Smooth muscle cell (in vitro differentiated cells): ENCODE measurements around the gene SPATS2. TPM values are rescaled to one million over a fixed set of nuclear protein-coding genes. Genes with fewer than 3 reads are reported as not detected.
A peak's percentile ranks its signal among the peaks of the same experiment; 100 is the strongest.

Experiments
- DNase-seq: peaks from one replicate; lab custom pipeline; 2025; ENCODE audit not compliant: unreplicated experiment; lab: John Stamatoyannopoulos, UW
- H2AFZ ChIP-seq: fragments of 200-600 bp; sonication (generic); 2 replicates; pipeline ENCODE4 v1.6.0; 2016; ENCODE audit warnings: antibody characterized with exemption, low read depth, mild to moderate bottlenecking
- H3F3A ChIP-seq: fragments of 200-600 bp; sonication (generic); 2 replicates; pipeline ENCODE4 v1.6.0; 2017; ENCODE audit warnings: antibody characterized with exemption, low read depth
- H3K27ac ChIP-seq: fragments of 200-600 bp; sonication (generic); 2 replicates; pipeline ENCODE4 v1.5.1; 2016; ENCODE audit warnings: low read depth, mild to moderate bottlenecking
- H3K27me3 ChIP-seq: fragments of 200-600 bp; sonication (generic); 2 replicates; pipeline ENCODE4 v1.6.1; 2016; ENCODE audit warnings: low read depth, mild to moderate bottlenecking
- H3K36me3 ChIP-seq: fragments of 200-600 bp; sonication (generic); 2 replicates; pipeline ENCODE4 v1.5.1; 2016; ENCODE audit warnings: low read depth
- H3K4me1 ChIP-seq: fragments of 200-600 bp; sonication (generic); 2 replicates; pipeline ENCODE4 v1.5.1; 2016; ENCODE audit warnings: low read depth
- H3K4me2 ChIP-seq: fragments of 200-600 bp; sonication (generic); 2 replicates; pipeline ENCODE4 v1.6.0; 2016; ENCODE audit warnings: mild to moderate bottlenecking
- H3K4me3 ChIP-seq: fragments of 200-600 bp; sonication (generic); 2 replicates; pipeline ENCODE4 v1.5.1; 2016; ENCODE audit warnings: mild to moderate bottlenecking
- H3K79me2 ChIP-seq: fragments of 200-600 bp; sonication (generic); 2 replicates; pipeline ENCODE4 v1.6.0; 2016; ENCODE audit warnings: low read depth, mild to moderate bottlenecking
- H3K9ac ChIP-seq: fragments of 200-600 bp; sonication (generic); 2 replicates; pipeline ENCODE4 v1.6.0; 2016; ENCODE audit warnings: low read depth
- H3K9me3 ChIP-seq: fragments of 200-600 bp; sonication (generic); replicated peaks from 2 replicates; pipeline ENCODE4 v1.5.1; 2016; ENCODE audit warnings: low read depth
- H4K20me1 ChIP-seq: fragments of 200-600 bp; sonication (generic); 2 replicates; pipeline ENCODE4 v1.6.0; 2016; ENCODE audit warnings: low read depth
- WGBS: methylation state at CpG from one replicate; pipeline ENCODE4 v1.1.7; 2016; ENCODE audit warnings: low lambda C conversion rate; 5-methylcytosine and 5-hydroxymethylcytosine counted together
- polyA plus RNA-seq: library from polyadenylated mRNA; unstranded; fragments of >200 nt; fragmentation: Nextera tagmentation; extraction: Ambion mirVana; gene quantifications from 2 replicates; pipeline ENCODE4 v1.2.1, GENCODE V29; 2016
- total RNA-seq: library from RNA; depleted of rRNA; stranded (reverse); fragments of >200 nt; gene quantifications from 2 replicates; pipeline ENCODE4 v1.2.3, GENCODE V29; 2014
- TF ChIP-seq, protein P1 (sequence below): fragments of 200-600 bp; sonication (generic); IDR thresholded peaks from 2 replicates; pipeline ENCODE4 v1.5.1; 2017; ENCODE audit warnings: borderline replicate concordance, mild to moderate bottlenecking, antibody characterized with exemption; ENCODE audit not compliant: insufficient read depth, poor library complexity, severe bottlenecking

Gene SPATS2
- total and polyA plus RNA-seq, 2 experiments from 2014 or later = 33.6 to 35.6 TPM

DNA sequence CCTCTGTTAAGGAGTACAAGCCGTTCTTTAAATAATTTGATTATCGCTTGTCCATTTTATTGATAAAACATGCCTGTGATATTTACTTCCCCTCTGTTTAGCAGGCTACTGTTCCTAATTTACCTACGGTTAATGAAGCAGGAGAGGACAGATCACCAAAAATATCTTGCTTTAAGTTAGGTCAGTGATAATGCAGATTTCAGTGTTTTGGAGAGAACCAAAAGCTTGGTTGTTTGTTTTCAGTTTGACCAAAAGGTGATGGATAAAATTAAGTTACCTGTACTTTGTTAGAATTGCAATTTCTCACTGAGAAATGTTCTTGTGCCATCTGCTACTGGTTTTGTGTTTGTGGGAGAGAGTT, 958 bp downstream of the SPATS2 start:
- no peak for DNase-seq
- Histone ChIP-seq H3K27ac (peak overlapping the region; percentile 90), H3K36me3 (no peaks in the 10 kb centered on the region), H3K4me3 (peak overlapping the region; percentile 98), H2AFZ (peak overlapping the region; percentile 99), H3K4me2 (peak overlapping the region; percentile 94), H3K9ac (peak overlapping the region; percentile 91), H3K79me2 (peaks cover 50% of the 10 kb centered on the region), H4K20me1 (peaks cover 45% of the 10 kb centered on the region), H3K27me3 (no peaks in the 10 kb centered on the region), H3K9me3 (no peaks in the 10 kb centered on the region), H3F3A (peaks cover 7% of the 10 kb centered on the region), H3K4me1 (peaks cover 24% of the 10 kb centered on the region)
- 21% methylated on average over 3 of the region's 3 CpGs for WGBS
- TF ChIP-seq, protein P1, sequence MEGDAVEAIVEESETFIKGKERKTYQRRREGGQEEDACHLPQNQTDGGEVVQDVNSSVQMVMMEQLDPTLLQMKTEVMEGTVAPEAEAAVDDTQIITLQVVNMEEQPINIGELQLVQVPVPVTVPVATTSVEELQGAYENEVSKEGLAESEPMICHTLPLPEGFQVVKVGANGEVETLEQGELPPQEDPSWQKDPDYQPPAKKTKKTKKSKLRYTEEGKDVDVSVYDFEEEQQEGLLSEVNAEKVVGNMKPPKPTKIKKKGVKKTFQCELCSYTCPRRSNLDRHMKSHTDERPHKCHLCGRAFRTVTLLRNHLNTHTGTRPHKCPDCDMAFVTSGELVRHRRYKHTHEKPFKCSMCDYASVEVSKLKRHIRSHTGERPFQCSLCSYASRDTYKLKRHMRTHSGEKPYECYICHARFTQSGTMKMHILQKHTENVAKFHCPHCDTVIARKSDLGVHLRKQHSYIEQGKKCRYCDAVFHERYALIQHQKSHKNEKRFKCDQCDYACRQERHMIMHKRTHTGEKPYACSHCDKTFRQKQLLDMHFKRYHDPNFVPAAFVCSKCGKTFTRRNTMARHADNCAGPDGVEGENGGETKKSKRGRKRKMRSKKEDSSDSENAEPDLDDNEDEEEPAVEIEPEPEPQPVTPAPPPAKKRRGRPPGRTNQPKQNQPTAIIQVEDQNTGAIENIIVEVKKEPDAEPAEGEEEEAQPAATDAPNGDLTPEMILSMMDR = no peak

DNA sequence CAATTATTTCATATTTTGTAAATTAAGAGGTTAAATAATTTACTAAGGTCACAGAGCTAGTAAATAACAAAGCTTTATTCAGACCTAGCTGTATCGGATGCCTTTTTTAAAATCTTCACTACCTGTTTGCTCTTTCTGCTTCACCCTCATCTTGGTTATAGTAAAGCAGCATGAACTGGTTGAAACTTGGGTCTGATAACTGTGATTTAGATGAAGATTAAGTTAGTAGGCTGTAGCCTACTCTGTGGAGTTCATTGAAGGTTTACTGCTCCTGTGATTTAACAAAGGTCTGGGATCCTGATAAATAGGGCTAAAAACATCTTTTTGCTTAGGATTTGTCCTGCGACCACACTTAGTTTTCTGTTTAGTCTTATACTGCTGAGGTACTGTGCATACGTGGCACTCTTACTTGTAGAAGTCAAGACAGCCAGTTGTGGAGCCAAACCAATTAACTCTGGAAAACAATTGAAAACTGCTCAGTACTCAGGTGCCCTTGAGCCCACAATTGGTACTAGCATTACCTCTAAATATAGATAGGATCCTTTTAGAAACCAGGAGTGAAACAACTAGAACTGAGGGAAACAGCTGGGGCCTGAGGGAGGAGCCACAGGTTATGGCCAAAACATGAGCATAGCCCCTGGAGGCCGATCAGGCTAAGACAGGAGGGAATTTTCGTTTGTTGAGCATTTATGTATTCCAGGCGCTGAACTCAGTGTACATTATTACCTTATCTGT, 2.3 kb downstream of the SPATS2 start:
- Histone ChIP-seq H3K9ac (no peak overlapping the region), H3K27ac (no peak overlapping the region), H3K9me3 (no peaks in the 10 kb centered on the region), H3K27me3 (no peaks in the 10 kb centered on the region), H2AFZ (no peak overlapping the region), H3K36me3 (no peaks in the 10 kb centered on the region), H3K4me2 (peak overlapping the region; percentile 94), H3K4me3 (peak overlapping the region; percentile 14), H3K4me1 (peaks cover 24% of the 10 kb centered on the region), H3F3A (peaks cover 7% of the 10 kb centered on the region), H4K20me1 (peaks cover 59% of the 10 kb centered on the region), H3K79me2 (peaks cover 62% of the 10 kb centered on the region)
- TF ChIP-seq, protein P1 = peak; percentile 23
- WGBS = 70% methylated on average over 6 of the region's 6 CpGs
- DNase-seq = no peak

DNA sequence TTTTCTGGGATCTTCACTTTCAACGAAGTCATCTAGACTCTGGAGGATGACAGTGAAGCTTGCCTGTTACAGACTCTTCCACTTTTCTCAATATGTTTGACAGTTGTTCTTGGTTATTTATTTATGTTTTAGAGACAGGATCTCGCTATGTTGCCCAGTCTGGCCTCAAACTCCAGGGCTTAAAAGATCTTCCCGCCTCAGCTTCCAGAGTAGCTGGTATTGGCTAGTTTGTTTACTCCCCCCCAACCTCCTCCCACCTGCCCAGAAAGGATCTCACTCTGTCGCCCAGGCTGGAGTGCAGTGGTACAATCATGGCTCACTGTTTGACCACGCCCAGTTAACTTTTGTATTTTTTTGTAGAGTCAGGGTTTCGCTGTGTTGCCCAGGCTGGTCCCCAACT, 3.3 kb downstream of the SPATS2 start:
- no peak overlapping the region for H3K4me3 ChIP-seq
- H3K36me3 ChIP-seq = no peaks in the 10 kb centered on the region
- peaks cover 68% of the 10 kb centered on the region for H4K20me1 ChIP-seq
- no peak overlapping the region for H2AFZ ChIP-seq
- no peaks in the 10 kb centered on the region for H3K9me3 ChIP-seq
- DNase-seq = no peak
- H3K27ac ChIP-seq = no peak overlapping the region
- H3K79me2 ChIP-seq = peaks cover 70% of the 10 kb centered on the region
- no peaks in the 10 kb centered on the region for H3K27me3 ChIP-seq
- H3K4me1 ChIP-seq = peaks cover 24% of the 10 kb centered on the region
- WGBS = 97% methylated on average over 6 of the region's 6 CpGs
- H3F3A ChIP-seq = peaks cover 7% of the 10 kb centered on the region
- H3K9ac ChIP-seq = no peak overlapping the region
- no peak overlapping the region for H3K4me2 ChIP-seq
- TF ChIP-seq, protein P1 = no peak

DNA sequence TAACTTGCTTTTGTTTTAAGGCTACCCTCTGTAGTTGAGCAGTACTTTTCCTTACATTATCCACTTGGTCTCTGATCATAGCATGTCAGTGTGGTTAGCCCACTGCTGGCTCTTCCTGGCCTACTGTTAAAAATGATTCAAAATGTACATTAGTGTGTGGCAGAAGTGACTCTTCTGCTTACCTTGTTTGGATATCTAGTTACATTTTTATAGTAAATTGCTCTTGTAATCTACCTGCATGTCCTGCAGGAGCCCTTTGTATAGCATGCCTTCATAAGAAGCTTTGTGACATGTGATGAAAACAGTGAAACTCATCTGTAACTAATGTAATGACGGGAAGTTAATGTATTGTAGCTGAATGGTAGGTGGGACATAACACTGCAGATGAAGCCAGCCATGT, 8.1 kb downstream of the SPATS2 start:
- H3K79me2 ChIP-seq = peaks cover 87% of the 10 kb centered on the region
- WGBS = 95% methylated on average over 1 of the region's 1 CpG
- no peaks in the 10 kb centered on the region for H3F3A ChIP-seq

More for the DNA sequence above, 8.1 kb downstream of the SPATS2 start:
- H3K36me3 ChIP-seq = no peaks in the 10 kb centered on the region
- H2AFZ ChIP-seq = no peak overlapping the region
- no peak overlapping the region for H3K9ac ChIP-seq
- peaks cover 96% of the 10 kb centered on the region for H4K20me1 ChIP-seq
- H3K4me1 ChIP-seq = no peaks in the 10 kb centered on the region
- H3K9me3 ChIP-seq = no peaks in the 10 kb centered on the region
- H3K27me3 ChIP-seq = no peaks in the 10 kb centered on the region
- H3K4me3 ChIP-seq = no peak overlapping the region
- no peak overlapping the region for H3K4me2 ChIP-seq
- no peak overlapping the region for H3K27ac ChIP-seq
- DNase-seq = no peak
- TF ChIP-seq, protein P1 = no peak
